NCI-H510A (cell line): Measurements from ENCODE around the gene CLIC5.

Experiments
- DNase-seq: peaks from one replicate; lab custom pipeline; 2025; lab: John Stamatoyannopoulos, UW

The CLIC5 gene

DNA sequence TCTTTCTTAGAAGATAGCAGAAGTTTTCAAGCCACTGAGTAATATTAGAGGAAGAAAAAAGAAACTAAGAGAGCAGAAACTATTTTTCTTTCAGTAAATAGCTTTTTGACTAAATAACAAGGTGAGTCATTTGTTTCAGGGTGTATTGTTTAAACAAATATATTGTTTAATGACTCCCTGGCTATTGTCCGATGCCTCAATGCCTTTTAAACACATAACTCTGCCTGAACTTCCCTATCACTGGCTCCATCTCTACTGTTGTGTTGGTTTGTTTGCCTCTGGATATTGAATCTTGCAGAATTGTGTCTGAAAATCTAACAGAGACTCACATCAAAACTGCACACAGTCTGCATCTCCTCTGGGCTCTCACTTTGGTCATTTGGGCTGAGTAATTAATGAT is 19.6 kb upstream of the CLIC5 start:
- no peak for DNase-seq

DNA sequence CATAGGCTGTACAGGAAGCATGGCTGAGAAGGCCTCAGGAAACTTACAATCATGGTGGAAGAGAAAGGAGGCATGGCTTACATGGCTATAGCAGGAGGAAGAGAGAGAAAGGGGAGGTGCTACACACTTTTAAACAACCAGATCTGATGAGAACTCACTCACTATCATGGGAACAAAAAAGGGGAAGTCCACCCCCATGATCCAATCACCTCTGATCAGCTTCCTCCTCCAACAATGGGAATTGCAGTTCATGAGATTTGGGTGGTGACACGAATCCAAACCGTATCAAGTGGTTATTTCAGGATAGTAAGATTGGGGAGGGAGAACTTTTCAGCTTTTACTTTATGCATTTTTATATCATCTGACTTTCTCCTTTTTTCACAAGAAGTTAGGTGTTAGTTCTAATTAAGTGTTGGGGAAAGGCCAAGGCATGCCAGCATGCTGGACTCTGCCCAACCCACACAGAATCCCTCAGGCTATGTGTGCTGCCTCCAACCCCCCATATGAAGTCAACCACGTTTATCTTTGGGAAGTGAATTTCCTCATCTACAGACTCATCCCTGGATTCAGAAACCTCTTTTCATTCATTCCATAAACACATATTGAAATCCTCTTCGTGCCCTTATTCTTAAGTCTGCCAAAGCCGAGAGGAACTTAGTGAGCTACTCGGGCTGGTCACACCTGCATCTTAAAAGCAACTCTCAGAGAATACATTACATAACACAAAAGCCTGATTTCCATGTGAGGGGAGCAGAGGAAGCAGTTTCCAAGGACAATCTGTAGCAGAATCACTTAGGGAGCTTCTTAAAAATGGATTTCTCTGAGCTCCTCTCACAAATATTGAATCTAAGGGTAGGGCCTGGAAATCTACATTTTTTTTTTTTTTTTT is 16.7 kb upstream of the CLIC5 start:
- no peak for DNase-seq

DNA sequence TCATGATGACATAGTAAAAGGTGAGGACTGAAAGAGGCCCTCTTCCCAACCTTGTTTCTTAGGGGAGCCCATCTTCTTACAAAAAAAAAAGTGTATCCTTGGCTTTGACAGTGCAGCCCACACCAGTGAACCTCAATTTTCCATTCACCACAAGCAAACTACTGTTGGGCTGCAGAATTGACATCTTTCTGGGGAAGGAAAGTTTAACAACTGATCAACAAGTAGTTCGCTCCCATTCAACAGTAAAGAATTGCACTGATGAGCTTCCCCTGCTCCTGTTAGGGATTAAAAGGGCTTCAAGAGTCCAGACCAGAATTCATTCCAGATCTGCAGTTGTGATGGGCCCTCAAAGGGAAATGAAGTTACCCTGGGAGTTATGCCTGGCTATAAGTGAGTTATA is 13.9 kb upstream of the CLIC5 start:
- DNase-seq: no peak

DNA sequence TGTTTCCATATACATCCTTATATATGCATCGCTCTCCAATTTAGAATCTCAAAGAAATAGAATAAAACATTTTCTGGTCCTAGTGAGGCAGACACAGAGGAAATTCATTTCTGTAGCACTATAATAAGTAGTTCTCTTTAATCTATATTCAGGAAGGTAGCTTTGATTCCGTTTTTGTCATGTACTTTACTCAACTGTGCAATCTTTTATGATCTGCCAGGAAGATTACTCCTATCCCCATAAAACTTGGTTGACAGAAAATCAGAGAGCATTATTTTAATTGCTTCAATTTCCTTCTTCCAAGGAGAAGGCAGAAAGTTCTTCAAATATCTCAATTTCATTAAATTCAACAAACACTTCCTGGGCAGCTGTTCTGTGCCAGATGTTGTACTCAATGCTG is 10.6 kb upstream of the CLIC5 start:
- no peak for DNase-seq

DNA sequence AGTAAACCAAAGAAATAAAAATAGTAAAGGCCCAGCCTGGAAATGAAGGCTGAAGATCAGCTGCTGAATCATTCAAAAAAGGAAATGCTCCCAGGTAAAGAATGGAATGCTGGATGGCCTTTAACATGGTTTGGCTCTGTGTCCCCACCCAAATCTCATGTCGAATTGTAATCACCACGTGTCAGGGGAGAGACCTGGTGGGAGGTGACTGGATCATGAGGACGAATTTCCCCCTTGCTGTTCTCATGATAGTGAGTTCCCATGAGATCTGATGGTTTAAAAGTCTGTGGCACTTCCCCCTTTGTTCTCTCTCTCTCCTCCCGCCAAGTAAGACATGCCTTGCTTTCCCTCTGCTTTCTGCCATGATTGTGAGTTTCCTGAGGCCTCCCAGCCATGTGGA is 9.9 kb upstream of the CLIC5 start:
- DNase-seq: no peak

DNA sequence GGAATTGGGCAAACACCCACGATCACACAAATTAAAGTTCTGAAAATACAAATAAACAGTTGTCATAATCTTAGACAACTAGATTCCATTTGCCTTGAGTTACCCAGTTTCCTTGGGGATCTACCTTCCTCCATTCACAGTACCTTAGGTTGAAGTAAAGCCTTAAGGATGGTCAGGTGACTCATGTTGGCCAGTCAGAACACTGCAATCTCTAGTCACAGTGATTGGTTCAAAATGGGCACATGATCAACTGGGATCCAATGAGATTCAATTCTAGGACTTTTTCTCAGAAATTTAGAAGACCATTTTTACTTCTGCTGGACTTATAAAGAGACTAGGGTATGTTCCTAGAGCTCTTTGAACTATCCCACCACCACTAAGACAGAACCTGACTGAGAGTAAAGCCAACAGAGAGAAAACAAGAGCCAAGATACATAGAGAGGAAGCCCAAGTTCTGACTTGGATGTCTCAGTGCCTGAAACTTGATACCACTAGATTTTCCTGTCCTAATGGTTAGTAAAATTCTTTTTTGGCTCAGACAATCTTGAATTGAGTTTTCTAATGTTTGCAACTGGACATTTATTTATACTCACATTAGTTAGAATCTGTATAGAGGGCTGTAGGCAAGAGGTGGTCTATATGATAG is 8.6 kb upstream of the CLIC5 start:
- no peak for DNase-seq

DNA sequence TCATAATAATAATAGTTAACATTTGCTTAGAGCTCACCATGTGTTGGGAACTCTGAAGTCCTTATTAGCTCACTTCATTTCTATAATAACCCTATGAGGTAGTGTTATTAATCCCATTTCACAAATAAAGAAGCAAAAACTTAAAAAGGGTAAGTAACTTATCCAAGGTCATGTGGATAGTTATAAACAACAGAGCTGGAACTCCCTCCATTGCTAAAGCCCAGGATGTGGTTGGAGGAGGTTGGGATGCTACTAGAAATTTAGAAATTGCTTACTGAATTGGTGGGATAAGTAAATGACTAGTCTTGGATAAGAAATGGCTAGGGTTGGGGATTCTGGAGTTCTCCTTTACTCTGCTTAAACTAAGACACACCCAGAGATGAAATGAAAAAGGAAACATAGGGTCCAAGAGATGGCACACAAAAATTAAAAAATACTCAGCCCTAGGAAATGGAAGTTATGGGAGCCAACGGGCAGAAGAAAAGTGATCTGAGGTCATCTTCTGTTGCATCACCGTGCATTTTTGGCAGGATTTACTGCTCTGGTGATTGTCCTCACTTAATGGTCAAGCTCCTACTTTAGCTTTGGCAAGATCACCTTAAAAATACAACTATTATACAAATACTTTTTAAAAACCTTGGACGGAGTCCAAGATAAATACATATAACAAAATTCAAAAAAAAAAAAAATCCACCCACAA is 7.7 kb upstream of the CLIC5 start:
- DNase-seq: no peak

DNA sequence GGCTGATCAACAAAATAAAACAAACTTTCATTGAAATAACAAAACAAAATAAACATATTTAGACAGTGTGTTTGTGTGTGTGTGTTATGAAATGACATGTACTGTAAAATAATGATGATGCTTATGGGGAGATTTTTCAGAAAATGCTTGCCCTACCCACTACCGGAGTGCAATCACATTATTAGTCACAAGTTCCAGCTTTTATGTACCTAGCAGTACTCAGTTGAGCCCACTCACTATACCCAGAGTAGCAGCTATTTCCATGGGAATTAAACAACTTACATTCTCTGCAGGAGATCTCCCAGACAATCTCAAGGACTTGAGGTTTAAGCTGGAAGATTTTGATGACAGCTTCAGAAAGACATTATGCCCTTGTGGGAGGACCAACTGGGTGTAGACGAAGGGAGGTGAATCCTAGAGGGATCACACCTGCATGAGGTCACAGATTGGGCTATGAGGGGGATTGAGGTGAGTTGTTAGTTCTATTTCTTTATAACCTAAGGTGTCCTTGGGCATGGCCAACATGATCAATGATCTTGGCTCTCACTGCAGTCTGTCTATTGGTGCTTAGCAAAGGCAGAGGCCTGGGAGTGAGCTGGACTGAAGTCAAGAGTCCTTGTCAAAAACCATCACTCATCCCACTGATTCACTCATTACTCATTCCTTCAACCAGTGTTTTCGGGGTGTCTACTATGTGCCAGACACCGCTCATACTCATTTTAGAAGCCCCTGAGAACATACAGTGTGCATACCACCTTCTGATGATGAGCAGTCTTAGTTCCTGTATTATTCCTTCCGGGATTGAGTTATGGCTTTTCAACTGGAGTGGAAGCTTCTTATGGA is 6.7 kb upstream of the CLIC5 start:
- no peak for DNase-seq

DNA sequence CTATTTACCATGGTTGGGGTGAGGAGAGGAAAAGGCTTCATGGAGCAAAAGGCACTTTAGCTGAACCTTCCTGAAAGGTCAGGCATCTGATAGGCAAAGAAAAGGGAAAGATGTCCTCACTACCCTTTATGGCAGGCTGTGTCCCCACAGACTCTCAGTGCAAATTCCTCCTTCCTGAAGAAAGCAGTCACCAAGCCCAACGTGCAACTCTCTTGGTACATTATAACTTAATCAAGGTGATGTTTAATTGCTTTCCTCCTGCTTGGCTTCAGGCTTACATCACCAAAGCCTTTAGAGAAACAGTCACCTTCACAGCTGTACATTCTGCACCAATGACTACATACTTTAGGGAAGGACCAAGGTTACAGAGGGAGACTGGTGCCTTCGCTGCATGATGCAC is 2.1 kb upstream of the CLIC5 start:
- DNase-seq: no peak

DNA sequence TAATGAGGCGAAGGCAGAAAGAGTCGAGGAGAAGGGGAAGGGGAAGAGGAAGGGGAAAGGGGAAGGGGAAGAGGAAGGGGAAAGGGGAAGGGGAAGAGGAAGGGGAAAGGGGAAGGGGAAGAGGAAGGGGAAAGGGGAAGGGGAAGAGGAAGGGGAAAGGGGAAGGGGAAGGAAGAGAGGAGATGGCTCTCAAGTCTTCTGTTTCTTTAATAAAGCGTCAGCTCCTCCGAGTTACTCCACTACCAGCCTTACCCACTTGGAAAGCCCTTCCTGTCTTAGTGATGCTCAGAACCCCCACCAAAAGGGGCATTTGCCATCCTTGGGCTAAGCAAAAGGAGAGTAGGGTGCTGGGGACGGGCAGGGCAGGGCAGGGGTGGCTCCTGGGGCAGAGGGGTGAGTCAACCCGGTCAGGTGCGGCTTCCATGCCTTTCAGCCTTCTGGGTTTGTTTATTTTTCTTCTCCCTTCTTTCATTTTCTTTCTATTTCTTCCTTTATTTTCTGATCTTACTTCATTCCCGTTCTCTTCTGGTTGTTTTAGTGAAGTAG is 476 bp upstream of the CLIC5 start:
- DNase-seq: no peak

DNA sequence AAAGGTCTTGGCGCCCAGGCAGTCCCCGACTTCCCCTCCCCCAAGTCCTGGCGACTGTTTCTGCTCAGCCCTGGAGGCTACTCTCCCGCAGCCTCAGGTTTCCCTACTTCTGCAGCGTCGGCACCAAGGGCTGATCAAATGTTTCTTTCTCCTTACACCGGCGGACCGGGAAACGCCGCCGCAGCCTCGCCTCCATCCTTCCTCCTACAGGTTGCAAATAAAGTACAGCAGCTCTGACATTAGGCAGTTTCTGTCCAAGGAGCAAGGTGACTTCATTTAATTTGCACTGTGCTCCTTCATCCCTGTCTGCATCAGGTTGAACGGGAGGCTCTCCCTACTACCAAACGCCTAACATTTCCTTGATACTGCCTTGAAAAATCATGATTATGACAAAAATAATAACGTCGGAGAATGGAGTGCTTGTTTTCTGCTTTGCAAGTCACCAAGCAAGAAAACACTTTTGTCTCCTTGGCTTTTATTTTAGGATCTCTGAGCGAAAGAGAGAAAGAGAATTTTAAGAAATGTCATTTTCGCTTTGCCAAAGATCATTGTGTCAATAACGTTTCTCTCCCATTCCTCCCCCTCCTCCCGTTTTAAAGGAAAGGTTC is 1.0 kb downstream of the CLIC5 start:
- no peak for DNase-seq

DNA sequence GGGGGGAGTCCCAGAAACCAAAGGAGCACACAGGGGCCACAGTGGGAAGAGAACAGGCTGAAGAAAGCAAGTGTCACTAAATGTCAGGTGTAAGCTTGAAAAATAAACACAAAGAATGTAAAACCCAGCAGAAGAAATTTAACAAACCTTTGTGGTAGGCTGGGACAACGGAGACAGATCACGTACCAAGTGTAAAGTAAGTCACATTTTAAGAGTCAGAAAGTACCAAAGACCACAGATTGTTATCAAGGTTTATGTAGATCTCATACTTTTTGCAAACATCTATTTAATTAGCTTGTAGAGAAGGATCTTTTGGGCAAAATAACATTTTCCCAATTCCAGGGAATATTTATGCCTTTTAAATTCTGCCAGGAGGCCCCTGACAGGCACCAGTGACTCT is 1.6 kb downstream of the CLIC5 start:
- no peak for DNase-seq

DNA sequence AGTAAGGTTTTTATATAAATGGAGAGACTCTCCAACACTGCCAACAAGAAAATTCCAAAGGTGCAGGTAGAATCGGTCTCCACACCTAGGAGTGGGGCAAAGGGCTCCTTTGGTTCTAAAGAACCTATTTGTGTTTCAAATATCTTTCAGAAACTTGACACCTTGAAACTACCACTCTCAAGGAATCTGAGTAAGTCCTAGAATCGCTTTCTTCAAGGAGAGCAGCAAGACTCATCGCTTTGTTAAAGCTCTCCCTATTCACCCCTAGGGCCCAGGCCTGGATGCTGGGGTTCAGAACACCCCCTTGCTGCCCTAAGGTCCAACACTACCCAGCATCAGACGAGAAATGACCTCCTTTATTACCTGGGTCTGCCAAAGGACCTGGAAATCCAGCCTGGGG is 2.0 kb downstream of the CLIC5 start:
- no peak for DNase-seq

DNA sequence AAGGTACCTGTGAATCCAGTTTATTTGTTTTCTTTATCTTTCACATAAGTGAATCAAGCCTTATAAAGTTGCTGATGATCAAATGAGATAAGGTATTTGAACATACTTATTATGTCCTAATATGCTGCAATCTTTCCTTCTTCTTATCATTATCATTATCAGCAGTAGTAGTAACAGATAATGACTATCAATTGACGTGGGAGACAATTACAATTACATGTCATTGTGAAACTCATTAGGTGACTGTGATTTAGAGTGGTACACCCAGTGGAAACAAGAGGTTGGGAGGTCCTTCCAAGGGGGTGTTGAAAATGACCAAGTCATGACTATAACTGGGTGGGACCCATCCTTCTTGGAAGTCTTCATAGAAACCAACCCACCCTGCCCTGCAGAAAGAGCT is 2.8 kb downstream of the CLIC5 start:
- no peak for DNase-seq

DNA sequence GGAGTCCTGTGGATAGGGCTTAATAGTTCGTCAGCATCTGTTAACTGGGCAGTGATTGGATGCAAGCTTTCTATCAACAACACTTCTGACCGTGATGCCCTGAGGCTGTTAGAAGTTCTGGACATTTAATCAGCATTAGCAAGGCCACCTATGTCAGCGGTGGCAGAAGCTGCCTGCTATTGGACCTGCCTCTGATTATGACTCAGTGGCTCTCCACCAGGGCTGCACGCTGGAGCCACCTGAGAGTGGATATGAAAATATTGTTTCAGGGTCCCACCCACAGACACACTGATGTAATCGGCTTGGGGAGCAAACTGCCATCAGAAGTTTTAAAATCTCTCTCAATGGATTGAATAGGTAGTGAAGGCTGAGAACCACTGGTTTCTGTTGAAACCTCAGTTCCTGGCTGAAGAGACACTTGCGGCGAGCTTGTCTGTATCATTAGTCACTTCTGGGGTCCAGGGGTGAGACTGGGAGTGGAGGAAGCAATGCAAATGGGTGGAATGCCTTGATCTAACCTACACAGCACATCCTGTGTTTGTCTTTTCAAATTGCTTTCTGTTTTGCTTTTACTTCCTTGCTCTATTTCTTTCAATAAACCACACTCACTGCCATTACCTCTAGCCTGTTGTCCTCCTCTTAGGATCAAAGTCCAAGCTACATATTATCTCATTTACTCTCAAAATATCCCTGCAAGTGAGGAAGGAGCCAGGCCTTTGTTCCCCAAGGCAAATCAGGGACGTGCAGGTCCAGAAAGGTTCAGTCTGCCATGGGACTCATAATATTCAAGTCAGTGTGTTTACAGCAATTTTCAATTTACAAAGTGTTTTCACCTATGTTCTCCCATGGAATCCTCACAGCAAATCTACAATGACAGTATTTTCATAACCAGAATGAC is 4.2 kb downstream of the CLIC5 start:
- DNase-seq: no peak

DNA sequence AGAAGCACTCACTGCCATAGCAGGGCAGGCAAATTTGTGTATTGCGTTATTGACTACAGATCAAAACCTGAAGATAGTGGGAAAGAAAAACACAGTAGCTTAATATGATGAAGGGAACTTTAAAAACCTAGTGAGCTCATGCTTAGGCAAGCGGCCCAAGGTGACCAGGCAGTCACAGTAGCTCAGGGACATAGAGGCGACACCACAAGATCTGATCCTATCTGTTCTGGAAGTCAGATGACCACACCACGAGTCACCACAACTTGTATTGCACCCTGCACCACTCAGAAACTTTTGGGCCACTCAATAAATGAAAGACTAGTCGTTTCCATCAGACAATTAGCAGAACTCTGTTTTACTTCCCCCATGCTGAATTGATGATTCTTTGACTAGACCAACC is 4.9 kb downstream of the CLIC5 start:
- no peak for DNase-seq

DNA sequence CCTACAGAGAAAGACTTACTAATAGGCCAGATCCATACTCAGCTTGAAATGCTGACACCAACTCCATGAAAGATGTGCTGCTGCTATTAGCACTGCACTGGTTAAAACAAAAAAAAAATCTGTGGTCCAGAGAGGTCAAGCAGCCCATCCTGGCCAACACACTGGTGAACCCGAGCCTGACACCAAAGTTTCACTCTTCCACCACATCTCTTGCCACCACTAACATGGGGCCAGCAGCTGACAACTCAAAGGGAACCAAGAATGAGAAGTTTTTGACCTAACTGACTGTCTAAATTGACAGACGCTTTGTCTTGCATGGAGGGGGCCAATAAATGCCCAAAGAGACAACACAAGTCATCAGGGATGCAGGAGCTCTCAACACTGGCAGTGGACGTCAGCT is 5.4 kb downstream of the CLIC5 start:
- DNase-seq: no peak

DNA sequence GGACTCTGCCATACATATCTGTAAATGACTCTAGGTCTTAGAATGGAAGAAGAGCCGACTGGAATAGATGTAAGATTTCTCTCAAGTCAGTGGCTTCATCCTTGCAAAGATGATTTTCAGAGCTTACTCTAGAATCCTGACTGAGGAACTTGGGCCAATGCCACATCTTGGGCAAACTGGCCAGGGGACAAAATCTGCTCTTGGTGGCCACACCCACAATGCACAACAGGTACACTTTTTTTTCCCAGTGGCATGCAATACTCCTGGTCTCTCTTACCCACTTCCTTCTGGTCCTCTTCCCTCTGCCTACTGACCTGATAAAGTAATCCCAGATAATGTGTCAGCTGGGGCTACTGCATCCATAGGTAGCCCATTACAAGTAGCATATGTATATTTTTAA is 13.4 kb downstream of the CLIC5 start:
- DNase-seq: no peak

DNA sequence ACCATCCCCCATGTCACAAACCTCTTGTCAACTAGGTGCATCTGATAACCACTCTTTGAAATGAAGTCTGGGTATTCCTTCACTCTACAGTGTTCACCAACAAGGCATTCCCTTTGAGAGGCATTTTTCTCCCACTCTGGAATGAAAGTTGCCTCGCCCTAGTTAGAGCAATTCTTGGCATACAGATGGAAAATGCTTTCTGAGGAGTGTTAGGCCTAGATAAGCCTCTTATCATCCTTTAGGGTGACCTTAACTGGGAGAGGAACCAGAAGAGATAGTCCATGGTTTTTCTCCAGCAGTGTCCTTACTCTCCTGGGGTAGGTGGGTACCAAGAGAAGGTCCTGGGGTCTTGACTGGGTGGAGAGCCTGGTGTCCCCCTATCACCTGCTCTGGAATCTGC is 14.8 kb downstream of the CLIC5 start:
- no peak for DNase-seq

DNA sequence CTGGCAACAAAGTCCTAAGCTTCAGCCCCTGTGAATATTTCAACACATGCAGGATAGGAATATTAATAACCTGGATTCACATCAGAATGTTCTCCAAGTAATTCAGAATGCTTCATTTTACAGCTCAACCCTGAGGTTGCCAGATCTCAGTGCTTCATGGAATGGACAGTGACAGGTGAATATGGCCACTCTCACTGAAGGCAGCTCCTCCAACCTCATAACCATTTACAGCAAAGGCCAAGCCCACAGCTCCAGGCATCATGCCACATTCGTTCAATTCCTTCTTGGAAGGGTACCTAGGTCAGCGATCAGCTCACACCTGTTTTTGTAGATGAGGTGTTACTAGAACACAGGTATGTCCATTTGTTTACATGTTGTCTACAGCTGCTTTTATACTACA is 17.1 kb downstream of the CLIC5 start:
- DNase-seq: no peak
